ENCODE measurements around the gene DHRS3. TPM values are rescaled to one million over a fixed set of nuclear protein-coding genes. Genes with fewer than 3 reads are reported as not detected.

DHRS3 gene
- total RNA-seq, 1 experiment from 2014 or later = 54.5 TPM

- Histone ChIP-seq H2BK20ac (ENCODE audit: low read depth, low read length, poor library complexity, severe bottlenecking) (no peak overlapping the region), H3K56ac (ENCODE audit: insufficient read length, low read depth, low read length) (no peak overlapping the region), H3K14ac (ENCODE audit: insufficient read depth, low read length) (no peak overlapping the region; the same call in 1 of the 2 replicates), H3K4ac (ENCODE audit: low read depth, low read length) (no peak overlapping the region), H2AFZ (ENCODE audit: low read length) (no peak overlapping the region), H4K20me1 (ENCODE audit: control insufficient read depth, insufficient read depth, insufficient read length) (no peaks in the 10 kb centered on the region), H2BK120ac (ENCODE audit: low read depth, low read length, poor library complexity, severe bottlenecking) (no peak overlapping the region), H2BK12ac (ENCODE audit: insufficient read length, low read depth, low read length) (no peak overlapping the region), H3K9ac (ENCODE audit: extremely low read depth, insufficient read length, low read length) (no peak overlapping the region), H2BK5ac (ENCODE audit: insufficient read length, low read length) (no peak overlapping the region), H3K27me3 (ENCODE audit: insufficient read depth, low read length) (no peaks in the 10 kb centered on the region), H3K4me2 (ENCODE audit: insufficient read depth, insufficient read length, low read length) (no peak overlapping the region), H3K27ac (ENCODE audit: insufficient read length, low read depth, low read length) (no peak overlapping the region), H2AK5ac (ENCODE audit: insufficient read length, low read length) (no peak overlapping the region), H3K23me2 (ENCODE audit: insufficient read length, low read depth, low read length, poor library complexity, severe bottlenecking) (no peaks in the 10 kb centered on the region), H3K9me3 (ENCODE audit: control insufficient read depth, low read depth, low read length) (peaks cover 15% of the 10 kb centered on the region), H3K23ac (ENCODE audit: insufficient read length, low read depth, low read length) (no peak overlapping the region), H3K79me1 (ENCODE audit: insufficient read depth, low read depth, low read length, poor library complexity, severe bottlenecking) (no peaks in the 10 kb centered on the region), H3K18ac (ENCODE audit: insufficient read length, low read depth, low read length) (no peak overlapping the region), H4K91ac (ENCODE audit: insufficient read length, low read depth, low read length) (no peak overlapping the region), H3K79me2 (ENCODE audit: insufficient read depth, low read length) (no peaks in the 10 kb centered on the region), H3T11ph (ENCODE audit: low read length) (no peak overlapping the region), H4K8ac (replicated peaks; ENCODE audit: insufficient read length, low read depth, low read length) (no peak overlapping the region), H4K5ac (ENCODE audit: insufficient read length, low read depth, low read length) (no peak overlapping the region), H3K4me1 (ENCODE audit: insufficient read depth, low read length) (peaks cover 5% of the 10 kb centered on the region; the same call in 1 of the 2 replicates), H2BK15ac (ENCODE audit: low read depth, low read length) (no peak overlapping the region)
- no CpG with 5 or more reads among the region's 15 CpGs for WGBS (ENCODE audit: extremely low coverage, insufficient read length, low lambda C conversion rate)
- Mint-ChIP-seq H3K9me3 (peaks cover 37 to 40% of the 10 kb centered on the region in 2 experiments), H3K4me1 (peaks cover 36% of the 10 kb centered on the region in 2 experiments), H3K27ac (peak overlapping the region in 2 of 3 experiments; percentile 71 to 87; a peak in 5 of 7 replicates), H3K36me3 (ENCODE audit: insufficient read depth in 1 of 3, low read depth in 3 of 3) (peaks cover 12 to 35% (median 28%) of the 10 kb centered on the region in 3 experiments), H3K27me3 (ENCODE audit: low read depth) (peaks cover 6% of the 10 kb centered on the region), H3K4me3 (no peak overlapping the region)
- peak; percentile 63 for DNase-seq
- TF ChIP-seq CTCF (conservative IDR thresholded peaks at IDR 0.05) = no peak
Measured at GRCh38 chr1:12636098-12636950, 18.3 kb upstream of the DHRS3 start.

Measured in H9 (cell line).